ENCODE measurements around the gene PNPO. TPM values are rescaled to one million over a fixed set of nuclear protein-coding genes. Genes with fewer than 3 reads are reported as not detected.
A peak's percentile ranks its signal among the peaks of the same experiment; 100 is the strongest.
"Not testable (repeated sequence)": the region's sequence is repeated elsewhere in the genome, so short reads cannot be mapped to it uniquely, and the experiment has no call there.

The PNPO gene
- total RNA-seq, 1 donor from 2014 or later: 76.7 TPM

DNA sequence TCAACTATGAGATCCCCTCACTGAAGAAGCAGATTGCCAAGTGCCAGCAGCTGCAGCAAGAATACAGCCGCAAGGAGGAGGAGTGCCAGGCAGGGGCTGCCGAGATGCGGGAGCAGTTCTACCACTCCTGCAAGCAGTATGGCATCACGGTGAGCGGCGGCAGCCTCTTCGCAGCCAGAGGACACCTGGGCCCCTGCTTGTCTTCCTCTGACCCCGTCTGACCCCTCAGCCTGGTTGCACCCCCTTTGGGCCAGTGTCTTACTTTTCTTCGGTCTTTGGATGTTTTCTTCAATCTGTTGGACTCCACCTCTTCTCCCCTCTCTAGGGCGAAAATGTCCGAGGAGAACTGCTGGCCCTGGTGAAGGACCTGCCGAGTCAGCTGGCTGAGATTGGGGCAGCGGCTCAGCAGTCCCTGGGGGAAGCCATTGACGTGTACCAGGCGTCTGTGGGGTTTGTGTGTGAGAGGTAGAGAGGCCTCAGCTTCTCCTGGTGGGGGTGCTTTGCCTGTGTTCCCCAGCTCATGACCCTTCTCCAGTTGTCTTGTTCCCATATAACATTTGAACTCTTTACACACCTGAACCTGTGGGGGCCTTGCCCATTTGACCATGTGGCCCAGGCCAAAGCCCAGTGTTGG, 33.9 kb downstream of the PNPO start:
- DNase-seq (ENCODE audit: low read depth): no peak

DNA sequence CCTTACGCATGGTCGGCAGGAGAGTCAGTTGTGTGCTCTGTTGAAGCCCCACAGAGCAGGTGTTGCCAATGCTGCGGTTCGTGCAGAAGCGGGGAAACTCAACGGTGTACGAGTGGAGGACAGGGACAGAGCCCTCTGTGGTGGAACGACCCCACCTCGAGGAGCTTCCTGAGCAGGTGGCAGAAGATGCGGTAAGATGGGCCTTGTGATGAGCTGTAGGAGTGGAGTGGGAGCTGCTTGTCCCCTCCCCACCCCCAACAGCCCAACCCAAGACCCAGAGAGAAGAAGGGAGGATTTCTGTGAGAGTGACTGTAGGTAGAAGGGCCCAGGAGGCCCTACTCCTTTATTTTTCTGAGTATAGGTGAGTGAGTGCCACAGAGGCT, 34.4 kb downstream of the PNPO start:
- DNase-seq (ENCODE audit: low read depth): no peak

DNA sequence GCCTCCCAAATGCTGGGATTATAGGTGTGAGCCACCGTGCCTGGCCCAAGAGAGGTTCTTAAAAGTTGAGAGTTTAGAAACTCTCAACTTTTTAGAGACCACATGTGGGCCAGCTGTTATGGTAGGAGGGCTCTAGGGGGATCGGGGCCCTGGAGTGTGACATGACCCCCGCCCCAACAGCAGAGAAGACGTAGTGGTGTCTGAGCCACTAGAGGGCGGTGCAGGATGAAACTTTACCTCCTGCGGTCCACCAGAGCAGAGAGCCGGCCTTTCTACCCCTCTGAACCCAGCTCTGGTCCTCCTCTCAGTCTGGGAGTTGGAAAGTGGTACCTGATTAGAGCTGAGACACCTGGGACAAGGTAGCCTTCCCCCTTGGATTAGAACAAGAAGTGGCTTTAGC, 37.0 kb downstream of the PNPO start:
- DNase-seq (ENCODE audit: low read depth): no peak

DNA sequence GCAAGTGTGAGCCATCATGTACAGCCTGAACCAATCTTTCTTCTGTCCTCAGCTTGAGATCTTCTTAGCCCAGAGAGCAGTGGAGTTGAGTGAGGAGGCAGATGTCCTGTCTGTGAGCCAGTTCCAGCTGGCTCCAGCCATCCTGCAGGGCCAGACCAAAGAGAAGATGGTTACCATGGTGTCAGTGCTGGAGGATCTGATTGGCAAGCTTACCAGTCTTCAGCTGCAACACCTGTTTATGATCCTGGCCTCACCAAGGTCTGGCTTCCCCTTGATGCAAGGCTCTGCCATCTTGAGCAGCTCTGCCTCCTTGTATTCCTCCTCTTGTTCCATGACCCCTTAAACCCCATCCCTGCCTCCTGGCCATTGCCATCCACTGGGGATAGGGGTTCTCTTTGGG, 39.2 kb downstream of the PNPO start:
- DNase-seq (ENCODE audit: low read depth): no peak

DNA sequence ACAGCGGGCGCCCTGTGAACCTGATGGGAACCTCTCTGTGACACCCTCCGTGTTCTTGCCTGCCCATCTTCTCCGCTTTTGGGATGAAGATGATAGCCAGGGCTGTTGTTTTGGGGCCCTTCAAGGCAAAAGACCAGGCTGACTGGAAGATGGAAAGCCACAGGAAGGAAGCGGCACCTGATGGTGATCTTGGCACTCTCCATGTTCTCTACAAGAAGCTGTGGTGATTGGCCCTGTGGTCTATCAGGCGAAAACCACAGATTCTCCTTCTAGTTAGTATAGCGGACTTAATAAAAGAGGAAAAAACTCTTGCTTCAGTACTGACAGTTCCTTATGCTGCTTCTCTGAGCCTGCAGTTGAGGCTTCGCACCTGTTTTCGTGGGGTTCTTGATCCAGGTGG, 40.1 kb downstream of the PNPO start:
- DNase-seq (ENCODE audit: low read depth): no peak

DNA sequence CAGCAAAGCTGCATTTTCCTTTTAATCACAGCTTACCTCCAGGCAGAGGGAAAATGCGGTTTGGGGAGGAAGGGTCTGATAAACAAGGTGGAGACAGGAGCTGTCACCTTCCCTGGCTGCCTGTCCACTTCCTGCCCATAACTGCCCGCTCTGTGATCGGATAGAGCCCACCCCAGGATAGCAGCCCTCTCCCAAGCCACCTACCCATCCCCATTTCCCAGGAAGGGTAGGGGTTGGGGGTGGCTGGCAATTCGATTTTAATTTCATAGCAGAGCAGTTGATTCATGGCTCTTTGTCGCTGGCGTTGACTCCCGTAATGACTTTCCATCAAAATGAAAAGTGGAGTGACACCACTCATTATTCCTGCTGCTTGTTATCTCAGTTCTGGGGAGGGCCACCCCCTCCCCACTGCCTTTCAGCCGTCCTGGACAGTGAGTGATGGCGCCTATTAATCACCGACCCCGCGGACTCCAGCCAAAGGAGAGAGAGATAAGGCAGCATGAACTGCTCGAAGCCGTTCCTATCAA, 40.8 kb downstream of the PNPO start:
- no peak for DNase-seq (ENCODE audit: low read depth)

DNA sequence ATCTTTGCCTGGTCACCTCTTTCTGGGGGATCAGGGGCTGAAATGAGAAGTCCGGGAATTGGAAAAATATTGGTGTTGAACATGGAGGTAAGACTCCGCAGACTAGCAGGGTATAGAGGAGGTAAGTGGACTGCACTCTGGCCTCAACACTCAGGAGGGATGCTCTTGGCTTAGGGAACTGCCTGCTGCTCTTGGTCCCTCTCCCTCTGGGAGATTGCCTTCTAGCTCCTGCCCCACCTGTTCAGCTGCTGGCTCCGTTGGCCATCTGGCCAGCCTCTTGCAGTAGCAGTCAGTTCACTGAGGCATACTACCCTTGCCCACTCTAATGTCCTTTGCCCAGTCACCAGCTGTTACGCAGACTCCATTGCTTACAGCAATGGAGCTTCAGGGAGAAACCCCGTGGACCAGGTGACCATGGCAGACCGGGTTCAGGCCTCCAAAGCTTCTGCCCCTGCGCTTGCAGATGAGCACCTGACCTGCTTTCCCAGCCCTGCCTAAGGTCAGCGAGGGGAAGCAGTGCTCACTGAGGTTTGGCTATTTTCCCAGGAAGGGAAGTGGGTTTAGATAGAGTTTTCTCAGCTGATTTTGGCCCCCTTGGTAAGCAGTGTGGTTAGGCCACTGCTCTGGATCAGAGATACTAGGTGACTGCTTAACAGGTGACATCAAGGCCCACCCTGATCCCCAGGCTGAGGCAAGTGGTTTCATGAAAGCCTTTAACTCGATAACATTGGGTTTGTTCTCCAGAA, 41.4 kb downstream of the PNPO start:
- no peak for DNase-seq (ENCODE audit: low read depth)

DNA sequence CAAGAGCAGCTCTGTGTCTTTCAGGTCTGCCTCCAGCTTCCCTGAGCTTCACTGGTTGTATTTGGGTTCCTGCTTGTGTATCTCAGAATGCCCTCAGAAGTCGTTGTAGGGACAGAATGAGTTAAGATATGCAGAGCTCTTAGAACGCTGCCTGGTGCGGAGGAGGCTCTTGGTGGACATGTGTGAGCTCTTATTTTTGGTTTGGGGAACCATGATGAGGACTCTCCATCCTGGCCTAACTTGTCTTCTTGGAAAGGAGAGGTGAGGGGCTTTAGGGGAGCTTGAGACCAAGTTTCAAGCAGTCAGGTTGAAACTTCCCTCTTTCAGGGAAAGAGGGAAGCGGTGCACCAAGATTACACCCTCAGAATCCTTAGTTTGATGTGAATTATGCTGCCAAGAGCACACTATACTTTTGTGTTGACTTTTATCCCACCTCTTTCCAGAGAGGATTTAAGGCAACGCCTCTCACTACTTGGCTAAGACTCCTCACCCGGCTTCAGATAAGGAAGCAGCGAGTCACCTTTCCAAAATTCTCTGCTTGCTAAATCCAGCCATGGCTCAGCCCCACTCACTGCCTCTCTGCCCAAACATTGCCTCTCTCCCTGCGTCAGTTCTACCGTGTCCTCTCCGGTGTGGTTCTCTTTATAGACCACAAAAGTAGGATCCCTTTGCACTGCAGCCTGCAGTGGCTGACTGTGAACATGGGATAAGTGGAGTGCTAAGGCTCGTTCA, 42.3 kb downstream of the PNPO start:
- DNase-seq (ENCODE audit: low read depth): no peak

DNA sequence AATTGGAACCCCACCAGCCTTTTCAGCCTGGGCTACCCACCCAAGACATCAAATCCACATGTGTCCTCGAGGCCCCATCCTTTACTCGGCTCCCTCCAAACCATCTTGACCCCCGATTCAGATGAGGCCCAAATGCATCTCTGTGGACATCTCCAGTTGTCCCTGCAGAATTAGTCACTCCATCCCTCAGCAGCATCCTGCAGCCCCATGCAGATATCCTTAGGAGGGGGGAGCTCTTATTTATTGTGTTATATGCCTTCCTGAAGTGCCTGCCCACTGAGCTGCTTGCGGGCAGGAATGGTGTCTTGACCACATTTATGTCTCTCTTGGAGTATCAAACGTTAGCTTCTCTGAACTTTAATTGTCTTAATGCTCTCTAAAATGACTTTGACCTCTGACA, 45.1 kb downstream of the PNPO start:
- DNase-seq (ENCODE audit: low read depth): no peak

DNA sequence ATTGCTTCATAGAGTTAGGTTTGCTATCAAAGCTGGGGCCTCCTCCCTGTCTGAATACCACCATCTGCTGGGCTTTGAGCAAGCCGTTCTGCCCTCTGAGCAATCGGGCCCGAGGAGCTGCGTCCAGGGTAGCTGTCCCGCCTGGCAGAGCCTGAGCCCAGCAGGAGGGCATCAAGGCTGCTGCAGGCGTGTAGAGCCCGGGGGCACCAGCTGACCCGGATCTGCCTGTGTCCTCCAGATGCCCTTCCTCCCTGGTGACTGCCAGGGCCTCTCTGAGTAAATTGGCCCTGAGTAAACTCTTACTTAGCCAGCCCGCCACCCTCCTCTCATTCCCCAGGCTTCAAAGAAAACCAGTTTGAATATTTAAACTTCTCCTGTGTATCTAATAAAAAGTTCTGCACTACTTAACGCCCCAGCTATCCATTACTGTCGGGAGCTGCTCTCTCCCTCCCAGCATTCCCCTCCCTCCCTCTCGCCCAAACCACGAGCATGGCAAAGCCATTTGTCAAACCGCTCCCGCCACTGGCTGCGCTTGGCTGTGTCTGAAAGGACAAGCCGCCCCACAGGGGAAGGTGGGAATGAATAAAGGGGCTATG, 46.0 kb downstream of the PNPO start:
- DNase-seq (ENCODE audit: low read depth): peak; percentile 44

DNA sequence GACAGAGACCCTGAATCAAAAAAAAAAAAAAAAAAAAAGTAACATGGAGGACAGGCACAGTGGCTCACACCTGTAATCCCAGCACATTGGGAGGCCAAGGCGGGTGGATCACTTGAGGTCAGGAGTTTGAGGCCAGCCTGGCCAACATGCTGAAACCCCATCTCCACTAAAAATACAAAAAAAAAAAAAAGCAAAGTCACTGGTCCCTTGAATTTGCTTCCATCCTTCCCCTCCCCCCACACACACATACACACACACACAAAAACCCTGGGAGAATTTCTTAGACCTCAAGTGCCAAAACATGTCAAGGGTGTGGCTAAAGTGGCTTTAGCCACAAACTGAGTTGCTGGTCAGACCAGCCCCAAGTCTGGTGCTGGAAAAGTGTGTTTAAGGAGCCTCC, 47.1 kb downstream of the PNPO start:
- not testable (repeated sequence) for DNase-seq (ENCODE audit: low read depth)

DNA sequence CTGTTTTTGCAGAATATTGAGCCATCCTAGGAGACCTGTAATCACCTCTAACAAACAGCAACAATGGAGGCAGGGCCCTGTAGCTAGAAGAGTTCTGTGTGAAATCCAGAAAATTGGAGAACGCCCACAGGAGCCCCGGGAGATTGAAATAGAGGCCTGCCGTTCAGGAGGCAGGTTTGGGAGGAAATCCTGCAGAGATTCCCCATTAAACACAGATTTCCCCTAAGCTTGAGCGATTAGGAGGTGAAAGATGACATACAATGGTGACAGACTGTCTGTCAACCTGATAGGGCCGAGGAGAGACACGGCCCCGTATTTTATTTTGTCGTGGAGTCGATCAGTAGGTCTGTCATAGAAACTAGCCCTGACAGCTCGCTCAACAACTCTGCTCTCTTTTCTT, 47.8 kb downstream of the PNPO start:
- no peak for DNase-seq (ENCODE audit: low read depth)

DNA sequence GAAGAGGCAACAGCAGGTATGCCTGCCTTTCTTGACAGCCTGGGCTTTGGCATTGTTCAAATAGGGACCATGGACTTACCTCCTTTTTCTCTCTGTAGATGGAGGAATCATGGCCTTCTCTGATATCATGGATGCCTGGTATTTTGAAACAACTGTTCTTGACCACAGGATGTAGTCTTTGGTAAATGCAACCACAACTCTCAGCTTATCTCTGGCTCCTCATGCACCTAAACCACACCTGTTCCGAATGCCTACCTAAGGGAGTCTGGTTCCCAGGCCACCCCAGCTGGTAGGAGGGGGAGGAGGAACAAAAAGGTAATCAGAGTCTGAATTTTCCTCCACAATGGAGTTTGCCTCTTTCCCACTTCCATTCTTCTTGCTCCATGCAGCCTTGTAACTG, 48.3 kb downstream of the PNPO start:
- DNase-seq (ENCODE audit: low read depth): no peak

DNA sequence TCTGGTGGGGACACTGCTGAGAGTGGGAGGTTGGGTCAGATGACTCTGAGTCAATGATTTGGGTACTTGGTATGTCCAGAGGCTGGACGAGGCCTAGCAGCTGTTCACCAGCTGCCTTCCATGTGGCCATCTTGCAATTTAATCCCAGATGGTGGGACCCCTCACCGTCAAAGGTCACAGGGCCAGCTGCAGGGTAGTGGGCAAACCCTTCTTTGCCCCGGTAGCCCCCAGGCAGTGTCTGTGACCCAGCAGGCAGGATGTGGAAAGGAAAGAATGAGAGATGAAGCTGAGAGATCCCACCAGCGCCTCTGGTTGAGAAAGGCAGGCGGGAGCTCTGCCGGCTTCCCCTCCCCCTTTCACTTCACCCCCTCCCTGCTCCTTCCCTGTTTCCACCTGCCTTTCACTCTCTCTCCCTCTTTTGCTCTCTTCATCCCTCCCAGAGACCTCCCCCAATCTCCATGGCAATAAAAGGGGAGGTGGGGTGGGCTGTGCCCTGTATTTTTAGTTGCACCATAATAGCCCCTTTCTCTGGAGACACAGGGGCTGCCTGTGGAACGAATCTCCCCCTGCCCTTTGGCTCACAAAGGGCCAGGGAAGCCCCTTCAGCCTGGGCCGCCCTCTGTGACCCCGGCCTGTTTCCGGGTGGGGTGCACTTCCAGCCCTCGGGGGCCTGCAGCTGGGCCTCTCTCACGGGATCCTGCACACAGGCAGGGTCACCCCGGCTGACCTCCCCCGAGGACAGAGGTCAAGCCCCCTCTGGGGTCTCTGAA, 49.8 kb downstream of the PNPO start:
- DNase-seq (ENCODE audit: low read depth): no peak

DNA sequence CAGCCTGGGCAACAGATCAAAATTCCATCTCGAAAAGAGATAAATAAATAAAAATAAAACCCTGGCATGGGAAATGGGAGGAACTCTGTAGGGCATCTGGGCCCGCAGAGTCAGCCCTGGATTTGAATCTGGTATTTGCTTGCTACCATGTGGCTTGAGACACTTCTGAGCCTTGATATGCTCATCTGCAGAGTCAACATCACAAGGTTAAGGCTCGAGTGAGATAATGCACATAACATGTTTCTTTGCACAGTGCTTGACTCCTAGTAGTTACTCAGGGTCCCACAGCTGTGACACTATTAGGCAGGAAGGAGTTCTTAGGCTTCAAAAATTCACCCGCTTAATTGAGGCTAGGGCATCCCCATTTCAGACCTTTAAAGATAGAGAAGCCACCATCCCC, 50.8 kb downstream of the PNPO start:
- DNase-seq (ENCODE audit: low read depth): no peak

DNA sequence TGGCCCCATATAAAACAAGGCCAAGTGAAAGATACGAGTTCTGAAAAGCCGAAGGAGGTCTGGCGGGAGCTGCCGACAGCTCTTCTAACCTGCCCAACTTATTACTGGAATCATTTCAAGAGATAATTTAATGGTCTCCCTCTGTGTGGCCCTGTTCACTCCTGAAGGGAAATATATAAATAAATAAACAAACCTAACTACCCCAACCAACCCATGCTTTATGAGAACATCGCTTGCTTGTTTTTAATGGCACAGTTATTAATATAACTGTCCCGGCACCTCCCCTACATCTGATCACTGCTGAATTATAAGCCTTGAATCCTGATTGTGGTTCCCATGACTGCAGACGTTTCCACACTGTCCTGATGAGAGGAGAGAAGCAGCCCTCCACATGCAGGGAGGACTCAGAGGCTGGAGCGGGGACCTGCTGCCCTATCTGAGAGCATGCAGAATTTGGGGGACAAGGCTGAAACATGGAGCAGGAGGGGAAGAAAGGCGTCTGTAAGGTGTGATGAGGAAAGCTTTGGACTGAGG, 51.7 kb downstream of the PNPO start:
- DNase-seq (ENCODE audit: low read depth): no peak

DNA sequence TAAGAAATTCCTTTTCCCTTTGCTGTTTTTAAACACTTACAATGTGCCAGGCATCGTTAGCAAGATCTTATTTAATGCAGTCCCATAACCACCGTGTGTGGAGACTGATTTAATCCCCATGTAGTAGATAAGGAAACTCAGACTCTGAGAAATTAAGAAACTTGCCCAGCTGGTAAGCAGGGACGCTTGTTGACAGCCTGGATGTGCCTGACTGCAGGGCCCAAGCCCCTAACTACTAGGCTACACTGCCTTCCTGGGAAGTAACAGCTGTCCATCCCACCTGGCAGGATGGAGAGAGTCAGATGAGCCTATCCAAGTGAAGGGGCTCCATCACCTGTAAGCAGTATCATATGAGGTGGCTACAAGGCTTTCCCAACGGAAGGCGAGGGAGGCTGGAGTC, 52.6 kb downstream of the PNPO start:
- no peak for DNase-seq (ENCODE audit: low read depth)

DNA sequence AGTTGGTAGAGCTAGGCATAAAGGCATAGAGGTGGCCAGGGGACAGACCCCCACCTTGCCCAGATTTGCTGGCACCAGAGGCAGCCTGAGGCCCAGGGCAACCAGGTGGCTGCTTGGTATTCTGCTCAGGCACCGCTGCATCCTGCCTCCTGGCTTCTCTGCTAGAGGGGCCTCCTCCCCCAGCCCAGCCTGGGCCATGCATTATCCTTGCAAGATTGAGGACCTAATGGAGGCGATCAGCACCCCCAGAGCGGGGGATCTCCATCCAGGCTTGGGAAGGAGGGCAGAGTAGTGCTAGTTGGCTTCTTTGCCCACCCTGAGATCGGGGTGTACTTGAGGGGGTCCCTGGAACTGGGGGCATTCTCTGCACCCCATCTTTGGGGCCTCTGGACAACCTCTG, 53.4 kb downstream of the PNPO start:
- DNase-seq (ENCODE audit: low read depth): no peak

DNA sequence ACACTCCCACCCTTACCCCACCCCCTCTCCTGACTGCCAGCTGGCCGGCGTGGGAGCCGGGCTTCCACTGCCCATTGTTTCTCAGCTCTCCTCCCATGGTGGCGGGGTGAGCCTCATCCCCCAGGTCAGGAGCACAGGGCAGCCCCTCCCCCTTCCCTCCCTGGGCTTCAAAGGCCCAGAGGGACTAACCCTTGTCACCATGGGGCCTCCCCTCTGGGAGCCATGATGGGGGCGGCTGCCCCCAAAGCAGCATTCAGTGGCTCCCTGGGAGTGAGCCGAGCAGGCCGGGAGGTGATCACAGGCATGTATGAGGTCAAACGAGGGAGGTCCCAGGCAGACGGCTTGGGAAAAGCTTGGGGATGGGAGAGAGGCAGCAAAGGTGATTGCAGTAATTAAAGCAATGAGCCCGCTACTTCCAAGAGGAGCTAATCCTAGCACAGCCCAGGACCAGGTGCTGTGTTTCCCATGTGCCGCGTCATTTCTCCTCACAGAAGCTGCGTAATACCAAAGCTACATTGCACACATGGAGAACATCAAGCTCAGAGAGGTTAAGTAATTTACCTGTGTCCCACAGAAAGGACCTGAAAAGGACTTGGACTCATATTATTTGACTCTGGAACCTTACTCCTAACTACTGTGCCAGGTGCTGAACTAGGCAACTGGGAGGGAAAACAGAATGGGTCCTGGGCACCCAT, 54.0 kb downstream of the PNPO start:
- DNase-seq (ENCODE audit: low read depth): no peak

DNA sequence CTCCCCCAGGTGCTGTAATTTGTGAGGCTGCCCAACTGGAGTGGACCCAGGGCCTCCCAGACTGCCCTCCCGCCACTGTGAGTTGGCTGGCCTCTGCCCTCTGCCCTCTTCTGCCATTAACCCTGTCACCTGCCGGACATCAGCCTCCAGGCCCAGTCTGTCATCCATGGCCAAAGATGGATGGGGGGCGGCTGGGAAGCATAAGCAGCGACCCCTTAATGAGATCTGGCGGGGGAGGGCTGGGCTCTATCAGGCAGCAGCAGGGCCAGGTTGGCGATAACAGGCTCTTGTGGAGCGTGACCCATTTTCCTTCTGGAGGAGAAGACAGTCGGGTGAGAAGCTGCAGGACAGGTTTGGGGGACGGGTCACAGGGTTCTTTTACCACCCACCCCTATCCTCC, 54.8 kb downstream of the PNPO start:
- no peak for DNase-seq (ENCODE audit: low read depth)

DNA sequence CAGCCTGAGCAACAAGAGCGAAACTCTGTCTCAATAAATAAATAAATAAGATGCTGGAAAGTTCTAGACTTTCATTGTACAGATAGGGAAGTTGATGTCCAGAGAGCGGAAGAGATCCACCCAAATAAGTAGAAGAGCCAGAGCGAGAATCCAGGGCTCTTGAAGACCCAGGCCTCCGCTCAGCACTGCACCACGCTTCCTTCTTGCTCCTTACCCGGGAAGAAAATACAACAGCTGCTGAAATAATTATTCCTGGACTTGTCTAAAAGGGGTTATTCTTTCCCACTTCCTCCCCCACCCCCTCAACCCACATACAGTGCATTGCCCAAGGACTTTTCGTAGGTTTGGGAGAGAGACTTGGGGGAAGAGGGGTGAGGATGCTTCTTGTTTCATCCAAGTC, 56.2 kb downstream of the PNPO start:
- no peak for DNase-seq (ENCODE audit: low read depth)

Measured in renal cortical epithelial cell (primary cell).